CD4-positive, alpha-beta T cell treated with Interleukin-12 subunit alpha and Interleukin-12 subunit beta, for 1 hour (primary cell): Measurements from ENCODE around the gene FLT3LG.

Source experiments
- DNase-seq: peaks from one replicate; pipeline ENCODE4 v3.0.0-alpha.2; 2020

FLT3LG gene

DNA sequence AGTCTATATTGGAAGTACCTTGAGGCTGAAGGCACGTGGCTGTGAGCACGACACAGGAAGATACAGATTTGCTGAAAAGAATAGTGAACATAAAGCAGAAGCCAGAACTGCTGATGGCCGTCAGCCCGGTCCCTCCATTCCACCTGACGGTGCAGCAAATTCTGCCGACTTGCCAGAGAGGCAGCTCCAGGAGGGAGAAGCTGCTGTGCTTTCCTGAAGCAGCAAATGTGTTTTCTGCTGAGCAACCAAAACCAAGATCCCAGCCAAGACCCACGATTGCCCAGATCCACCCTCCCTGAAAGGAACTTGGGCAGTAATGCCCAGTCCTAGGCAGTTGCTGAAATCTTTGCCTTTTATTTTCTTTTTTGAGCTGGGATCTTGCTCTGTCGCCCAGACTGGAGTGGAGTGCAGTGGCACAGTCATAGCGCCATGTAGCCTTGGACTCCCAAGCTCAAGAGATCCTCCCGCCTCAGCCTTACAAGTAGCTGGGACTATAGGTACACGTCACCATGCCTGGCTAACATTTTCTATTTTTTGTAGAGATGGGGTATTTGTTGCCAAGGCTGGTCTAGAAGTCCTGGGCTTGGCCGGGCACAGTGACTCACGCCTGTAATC, 46.8 kb downstream of the FLT3LG start:
- DNase-seq = no peak

DNA sequence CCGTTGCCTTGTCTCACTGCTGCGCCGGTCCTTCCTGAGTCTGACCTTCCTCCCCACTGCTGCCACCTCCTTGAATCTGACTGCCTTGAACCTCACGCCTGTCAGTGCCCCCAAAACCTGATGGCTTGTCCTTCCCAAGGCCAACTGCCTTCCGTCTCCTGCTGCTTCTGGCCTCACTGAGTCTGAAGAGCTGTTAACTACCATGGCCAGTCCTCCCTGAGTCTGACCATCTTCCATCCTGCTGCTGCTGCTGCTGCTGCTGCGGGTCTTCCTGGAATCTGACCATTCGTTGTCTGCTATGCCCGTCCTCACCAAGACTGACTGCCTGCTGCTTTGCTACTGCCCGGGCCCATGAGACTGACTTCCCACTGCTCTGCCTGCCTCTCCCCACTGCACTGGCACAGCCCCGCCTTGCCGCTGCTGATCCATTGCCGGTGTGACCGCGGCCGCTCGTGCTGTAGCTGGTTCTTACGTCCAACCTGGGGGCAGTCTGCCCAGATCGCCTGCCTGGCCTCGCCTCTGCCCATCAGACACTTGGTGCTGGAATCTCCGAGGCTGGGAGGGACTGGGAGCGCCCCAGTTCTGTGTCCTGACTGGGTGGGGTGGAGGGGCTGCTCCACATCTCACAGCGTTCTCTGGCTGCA, 50.9 kb downstream of the FLT3LG start:
- no peak for DNase-seq

DNA sequence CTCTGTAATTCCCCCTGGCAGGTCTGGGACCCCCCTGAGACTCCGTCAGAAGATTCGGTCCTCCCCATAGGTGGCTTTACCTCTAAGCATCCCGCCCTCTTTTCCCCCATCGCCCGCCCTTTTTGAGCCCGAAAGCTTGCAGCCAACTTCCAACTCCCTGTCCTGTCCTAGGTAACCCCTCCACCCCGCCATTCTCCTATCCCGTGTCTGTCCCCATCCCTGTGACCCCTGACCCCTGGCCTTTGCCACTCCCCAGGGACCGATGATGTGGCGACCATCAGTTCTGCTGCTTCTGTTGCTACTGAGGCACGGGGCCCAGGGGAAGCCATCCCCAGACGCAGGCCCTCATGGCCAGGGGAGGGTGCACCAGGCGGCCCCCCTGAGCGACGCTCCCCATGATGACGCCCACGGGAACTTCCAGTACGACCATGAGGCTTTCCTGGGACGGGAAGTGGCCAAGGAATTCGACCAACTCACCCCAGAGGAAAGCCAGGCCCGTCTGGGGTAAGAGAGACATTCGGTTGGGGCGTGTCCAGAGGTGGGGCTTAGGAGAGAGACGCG, 54.3 kb downstream of the FLT3LG start:
- DNase-seq = no peak

DNA sequence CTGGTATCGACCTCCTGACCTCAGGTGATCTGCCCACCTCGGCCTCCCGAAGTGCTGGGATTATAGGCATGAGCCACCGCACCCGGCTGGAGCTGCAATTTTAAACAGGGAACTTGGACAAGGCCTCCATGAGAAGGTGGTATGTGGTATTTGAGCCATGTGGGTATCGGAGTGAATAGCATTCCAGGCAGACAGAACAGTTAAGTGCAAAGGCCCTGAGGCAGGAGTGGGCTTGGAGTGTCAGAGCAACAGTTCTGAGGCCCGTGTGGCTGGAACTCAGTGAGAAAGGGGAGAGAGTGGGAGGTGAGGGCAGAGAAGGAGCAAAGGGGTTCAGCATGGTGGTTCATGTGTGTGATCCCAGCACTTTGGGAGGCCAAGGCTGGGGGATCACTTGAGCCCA, 56.7 kb downstream of the FLT3LG start:
- DNase-seq = no peak

DNA sequence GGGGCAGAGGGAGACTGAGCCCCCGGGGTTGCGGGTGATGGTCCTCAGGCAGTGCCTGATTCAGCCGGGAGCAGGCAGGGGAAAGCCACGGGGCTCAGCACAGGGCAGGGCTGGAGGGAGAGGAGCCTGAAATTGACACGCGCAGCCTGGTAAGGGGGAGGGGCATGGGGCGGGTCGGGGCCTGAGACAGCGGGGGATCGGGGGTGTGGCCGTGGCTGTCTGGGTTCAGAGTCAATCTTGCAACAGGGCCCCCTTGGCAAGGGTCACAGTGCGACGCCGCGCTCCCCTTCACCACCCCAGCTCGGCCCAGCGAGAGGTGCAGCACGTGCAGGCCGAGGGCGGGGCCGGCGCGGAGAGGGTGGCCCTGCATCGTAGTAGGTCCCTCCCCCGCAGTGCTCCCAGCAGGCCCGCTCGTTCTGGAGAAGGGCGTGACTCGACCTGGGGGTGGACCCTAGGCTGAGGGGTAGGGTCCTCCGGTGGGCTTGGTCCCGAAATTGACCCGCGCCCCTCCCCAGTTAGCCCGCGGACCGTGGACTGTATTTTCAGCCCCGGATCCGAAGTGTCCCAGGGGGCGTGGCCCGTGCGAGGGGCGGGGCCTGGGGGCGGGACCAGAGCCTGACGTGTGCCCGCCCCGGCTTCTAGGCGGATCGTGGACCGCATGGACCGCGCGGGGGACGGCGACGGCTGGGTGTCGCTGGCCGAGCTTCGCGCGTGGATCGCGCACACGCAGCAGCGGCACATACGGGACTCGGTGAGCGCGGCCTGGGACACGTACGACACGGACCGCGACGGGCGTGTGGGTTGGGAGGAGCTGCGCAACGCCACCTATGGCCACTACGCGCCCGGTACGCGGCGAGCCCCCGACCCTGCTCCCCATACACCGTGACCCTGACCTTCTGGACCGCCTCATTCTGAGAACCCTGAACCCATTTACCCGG, 59.8 kb downstream of the FLT3LG start:
- DNase-seq = peak; percentile 85

DNA sequence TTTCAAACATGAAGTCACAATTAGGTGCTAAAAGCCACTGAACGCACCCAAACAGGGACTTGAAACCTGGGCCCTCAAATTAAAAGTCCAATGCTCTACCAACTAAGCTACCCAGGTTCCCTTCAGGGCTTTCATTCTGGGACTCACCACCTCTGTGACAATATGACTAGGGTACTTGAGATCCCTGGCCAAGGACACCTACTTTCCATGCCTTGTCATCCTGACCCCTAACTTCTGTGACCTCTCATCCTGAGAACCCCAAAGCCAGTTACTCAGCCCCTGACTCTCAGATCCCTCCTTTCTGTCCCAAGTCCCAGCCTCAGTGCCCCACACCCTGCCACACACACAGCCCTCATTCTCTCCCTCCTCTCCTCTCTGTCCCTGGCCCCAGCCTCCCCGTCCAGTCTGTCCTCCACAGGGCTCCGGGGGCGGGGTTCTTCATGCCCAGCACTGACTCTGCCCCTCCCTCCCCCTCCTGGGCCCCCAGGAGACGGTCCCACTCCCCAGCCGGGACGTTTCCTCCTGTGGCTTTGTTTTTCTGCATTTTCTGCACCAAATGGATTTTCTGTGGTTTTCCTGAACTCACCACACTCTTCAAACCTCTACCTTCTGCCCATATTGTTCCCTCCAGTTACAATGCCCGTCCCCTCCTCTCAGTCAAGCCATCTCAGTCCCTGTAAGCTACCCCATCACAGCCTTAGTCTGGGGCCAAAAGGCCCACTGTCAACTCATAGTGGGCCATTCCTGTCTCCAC, 60.8 kb downstream of the FLT3LG start:
- no peak for DNase-seq
